Measurements from ENCODE around the gene PROP1. TPM values are rescaled to one million over a fixed set of nuclear protein-coding genes. Genes with fewer than 3 reads are reported as not detected.
"Not testable (repeated sequence)": the region's sequence is repeated elsewhere in the genome, so short reads cannot be mapped to it uniquely, and the experiment has no call there.

PROP1 gene
- not detected for total RNA-seq

GRCh38 chr5:177995691-177996595 lies at the start of gene PROP1:
TSS of gene PROP1 (minus strand) at chr5:177996242. CDS start at chr5:177995933, 309 bp downstream.
- intact Hi-C loops (cut with DNase I) = no loop called here
- Histone ChIP-seq H3K27ac (no peak within 1 kb of the TSS), H3K27me3 (no peaks in the 10 kb centered on the region), H3K4me3 (replicated peaks in 1 of 3) (no peak within 1 kb of the TSS), H3K9me3 (no peaks in the 10 kb centered on the region), H3K4me1 (no peaks in the 10 kb centered on the region), H3K36me3 (no peaks in the 10 kb centered on the region)
- TF ChIP-seq CTCF (IDR thresholded peaks at IDR 0.05) (no peak), POLR2A (IDR thresholded peaks at IDR 0.05) (no peak)
- WGBS, 2 donors = 45 to 48% methylated on average over 23 of the region's 23 CpGs
- DNase-seq = no peak

- H3K27ac ChIP-seq; H3K36me3 ChIP-seq; H3K4me3 ChIP-seq (replicated peaks in 1 of 3); H3K4me1 ChIP-seq; H3K27me3 ChIP-seq; intact Hi-C loops (cut with DNase I); H3K9me3 ChIP-seq; DNase-seq: not testable (repeated sequence)
- WGBS, 2 donors = no CpG with 5 or more reads among the region's 11 CpGs
Observed at GRCh38 chr5:178019379-178020030, 23.5 kb upstream of the PROP1 start.

GRCh38 chr5:178012758-178013157 lies 16.7 kb upstream of the PROP1 start:
- intact Hi-C loops (cut with DNase I); DNase-seq; H3K36me3 ChIP-seq: not testable (repeated sequence)

GRCh38 chr5:178011816-178012554 lies 15.9 kb upstream of the PROP1 start:
- H3K36me3 ChIP-seq; H3K9me3 ChIP-seq; H3K27me3 ChIP-seq; H3K4me3 ChIP-seq (replicated peaks in 1 of 3); DNase-seq; H3K27ac ChIP-seq; H3K4me1 ChIP-seq; intact Hi-C loops (cut with DNase I): not testable (repeated sequence)
- 78 to 82% methylated on average over 3 to 4 of the region's 4 CpGs for WGBS, 2 donors

More at GRCh38 chr5:178012758-178013157, 16.7 kb upstream of the PROP1 start:
- not testable (repeated sequence) for H3K9me3 ChIP-seq; H3K4me1 ChIP-seq; H3K4me3 ChIP-seq (replicated peaks in 1 of 3); H3K27me3 ChIP-seq; H3K27ac ChIP-seq
- WGBS, 2 donors = 88 to 100% methylated on average over 2 of the region's 2 CpGs

- H3K4me3 ChIP-seq (replicated peaks in 1 of 3); H3K27me3 ChIP-seq; DNase-seq; intact Hi-C loops (cut with DNase I); H3K27ac ChIP-seq; H3K4me1 ChIP-seq; H3K9me3 ChIP-seq; H3K36me3 ChIP-seq: not testable (repeated sequence)
- WGBS, 2 donors = 21 to 24% methylated on average over 3 to 10 of the region's 26 CpGs
Observed at GRCh38 chr5:178007272-178007671, 11.2 kb upstream of the PROP1 start.

- H3K4me1 ChIP-seq; H3K9me3 ChIP-seq; H3K27ac ChIP-seq; H3K4me3 ChIP-seq (replicated peaks in 1 of 3); intact Hi-C loops (cut with DNase I); H3K36me3 ChIP-seq; H3K27me3 ChIP-seq: not testable (repeated sequence)
- DNase-seq = peak in 1 of 2 donors; percentile 59
- 15 to 34% methylated on average over 6 to 7 of the region's 59 CpGs for WGBS, 2 donors
Observed at GRCh38 chr5:178006536-178007231, 10.6 kb upstream of the PROP1 start.

GRCh38 chr5:178006181-178006535 lies 10.1 kb upstream of the PROP1 start:
- intact Hi-C loops (cut with DNase I); H3K27ac ChIP-seq; H3K27me3 ChIP-seq; H3K9me3 ChIP-seq; H3K36me3 ChIP-seq; H3K4me1 ChIP-seq; DNase-seq; H3K4me3 ChIP-seq (replicated peaks in 1 of 3): not testable (repeated sequence)
- 33% methylated on average over 1 of the region's 24 CpGs; no CpG with 5 or more reads in 1 of the 2 donors for WGBS, 2 donors
